HPDE6-E6E7 (cell line): ENCODE results near the gene NSG2.
A peak's percentile ranks its signal among the peaks of the same experiment; 100 is the strongest.

Source experiments
- DNase-seq: peaks from one replicate; pipeline ENCODE4 v3.0.0; 2011; ENCODE audit warnings: missing footprints; ENCODE audit errors: extremely low spot score

Gene NSG2

GRCh38 chr5:174045470-174046025, at the start of gene NSG2:
Gene NSG2 (plus strand): TSS chr5:174045706. CDS start chr5:174046756, 1,050 bp downstream.
- DNase-seq, result peak; percentile 7

- DNase-seq, result no peak
Observed at GRCh38 chr5:173997331-173997730, 48.2 kb upstream of the NSG2 start.

GRCh38 chr5:173998531-173998930, 47.0 kb upstream of the NSG2 start:
- no peak for DNase-seq

- no peak for DNase-seq
Observed at GRCh38 chr5:174000076-174000475, 45.4 kb upstream of the NSG2 start.

GRCh38 chr5:174003795-174004194, 41.7 kb upstream of the NSG2 start:
- DNase-seq, result no peak

- DNase-seq, result no peak
Observed at GRCh38 chr5:174008922-174009321, 36.6 kb upstream of the NSG2 start.

GRCh38 chr5:174010365-174010764, 35.1 kb upstream of the NSG2 start:
- DNase-seq, result no peak

- no peak for DNase-seq
Observed at GRCh38 chr5:174011441-174011840, 34.1 kb upstream of the NSG2 start.

- peak; percentile 10 for DNase-seq
Observed at GRCh38 chr5:174020069-174020927, 25.2 kb upstream of the NSG2 start.

GRCh38 chr5:174020928-174021304, 24.6 kb upstream of the NSG2 start:
- DNase-seq, result no peak

GRCh38 chr5:174022384-174023095, 23.0 kb upstream of the NSG2 start:
- DNase-seq, result no peak

GRCh38 chr5:174030286-174030685, 15.2 kb upstream of the NSG2 start:
- no peak for DNase-seq

GRCh38 chr5:174044466-174045254, 846 bp upstream of the NSG2 start:
- DNase-seq, result no peak

GRCh38 chr5:174046558-174046957, 1.1 kb downstream of the NSG2 start:
- no peak for DNase-seq

GRCh38 chr5:174047472-174048099, 2.1 kb downstream of the NSG2 start:
- DNase-seq, result no peak

- no peak for DNase-seq
Observed at GRCh38 chr5:174052636-174053035, 7.1 kb downstream of the NSG2 start.

- DNase-seq, result no peak
Observed at GRCh38 chr5:174053905-174054304, 8.4 kb downstream of the NSG2 start.

- DNase-seq, result no peak
Observed at GRCh38 chr5:174056064-174056847, 10.8 kb downstream of the NSG2 start.

GRCh38 chr5:174057206-174057605, 11.7 kb downstream of the NSG2 start:
- DNase-seq, result no peak

- no peak for DNase-seq
Observed at GRCh38 chr5:174058433-174059122, 13.1 kb downstream of the NSG2 start.
